ENCODE results near the gene EHD4.

EHD4 gene

GRCh38 chr15:41936649-41937567, 35.4 kb downstream of the EHD4 start:
- DNase-seq (ENCODE audit: low spot score) = no peak

GRCh38 chr15:41936155-41936554, 36.2 kb downstream of the EHD4 start:
- no peak for DNase-seq (ENCODE audit: low spot score)

GRCh38 chr15:41935566-41936020, 36.8 kb downstream of the EHD4 start:
- no peak for DNase-seq (ENCODE audit: low spot score)

- DNase-seq (ENCODE audit: low spot score) = no peak
Measured at GRCh38 chr15:41934843-41935242, 37.5 kb downstream of the EHD4 start.

- no peak for DNase-seq (ENCODE audit: low spot score)
Measured at GRCh38 chr15:41933771-41934170, 38.6 kb downstream of the EHD4 start.

GRCh38 chr15:41933326-41933725, 39.0 kb downstream of the EHD4 start:
- no peak for DNase-seq (ENCODE audit: low spot score)

GRCh38 chr15:41932511-41933289, 39.7 kb downstream of the EHD4 start:
- no peak for DNase-seq (ENCODE audit: low spot score)

GRCh38 chr15:41932101-41932500, 40.3 kb downstream of the EHD4 start:
- DNase-seq (ENCODE audit: low spot score) = no peak

- no peak for DNase-seq (ENCODE audit: low spot score)
Measured at GRCh38 chr15:41930867-41931222, 41.5 kb downstream of the EHD4 start.

GRCh38 chr15:41930221-41930866, 42.0 kb downstream of the EHD4 start:
- no peak for DNase-seq (ENCODE audit: low spot score)

- DNase-seq (ENCODE audit: low spot score) = no peak
Measured at GRCh38 chr15:41928637-41929620, 43.4 kb downstream of the EHD4 start.

GRCh38 chr15:41928100-41928499, 44.3 kb downstream of the EHD4 start:
- no peak for DNase-seq (ENCODE audit: low spot score)

GRCh38 chr15:41927536-41927935, 44.8 kb downstream of the EHD4 start:
- DNase-seq (ENCODE audit: low spot score) = no peak

- DNase-seq (ENCODE audit: low spot score) = no peak
Measured at GRCh38 chr15:41926185-41927056, 45.9 kb downstream of the EHD4 start.

GRCh38 chr15:41925086-41925608, 47.2 kb downstream of the EHD4 start:
- no peak for DNase-seq (ENCODE audit: low spot score)

GRCh38 chr15:41923401-41923997, 48.9 kb downstream of the EHD4 start:
- DNase-seq (ENCODE audit: low spot score) = no peak

- no peak for DNase-seq (ENCODE audit: low spot score)
Measured at GRCh38 chr15:41922353-41922752, 50.0 kb downstream of the EHD4 start.

- no peak for DNase-seq (ENCODE audit: low spot score)
Measured at GRCh38 chr15:41921639-41922038, 50.7 kb downstream of the EHD4 start.

- no peak for DNase-seq (ENCODE audit: low spot score)
Measured at GRCh38 chr15:41921167-41921566, 51.2 kb downstream of the EHD4 start.

Data from SK-N-DZ (cell line).